ENCODE measurements around the gene MAPK6. TPM values are rescaled to one million over a fixed set of nuclear protein-coding genes. Genes with fewer than 3 reads are reported as not detected.

MAPK6 gene
- total and polyA plus RNA-seq, 9 of the 15 experiments (the other 6 are each of a cell fraction or from before 2014, with no cell fraction given) = 28.5 to 97.1 (median 74.0) TPM

- WGBS (ENCODE audit: insufficient coverage, low coverage, missing lambda C conversion rate) = 23% methylated on average over 2 of the region's 2 CpGs
- ChIA-PET CTCF (ENCODE audit: low intra/inter-chr PET ratio) (no interaction called here), POLR2A (no interaction called here)
- no peaks in the 10 kb centered on the region for H4K20me1 ChIP-seq (replicated peaks; ENCODE audit: control insufficient read depth, insufficient read depth, low read length)
- H3K4me3 ChIP-seq = no peak overlapping the region
- H3K4me1 ChIP-seq (replicated peaks in 1 of 2; ENCODE audit: control insufficient read depth in 2 of 2, insufficient read depth in 2 of 2, low read length in 2 of 2) = peaks cover 0 to 4% of the 10 kb centered on the region in 2 experiments; a peak in 3 of 5 replicates
- H3K27me3 ChIP-seq (ENCODE audit: control insufficient read depth in 2 of 2, insufficient read depth in 2 of 2, low read length in 2 of 2) = 0 out of 5 replicates have a peak, but pooled peaks cover 0 to 2% of the 10 kb centered on the region in 2 experiments
- no peak overlapping the region for H3K4me2 ChIP-seq (ENCODE audit: insufficient read depth, low read length)
- no peak overlapping the region for H3K27ac ChIP-seq (ENCODE audit: extremely low read depth, low read depth, low read length)
- H3K9me1 ChIP-seq (ENCODE audit: control insufficient read depth, insufficient read depth, low read length) = no peaks in the 10 kb centered on the region
- no peak for TF ChIP-seq JUN (IDR thresholded peaks at IDR 0.05; ENCODE audit: borderline replicate concordance, low read depth, low read length)
- TF ChIP-seq JUN (CRISPR knock-in tag; IDR thresholded peaks at IDR 0.05; ENCODE audit: borderline replicate concordance) = no peak
- TF ChIP-seq PTTG1 (tag; IDR thresholded peaks at IDR 0.05; ENCODE audit: low read depth) = no peak
- TF ChIP-seq NCOA1 (IDR thresholded peaks at IDR 0.05; ENCODE audit: low read depth) = no peak
- no peak for TF ChIP-seq CREBBP (IDR thresholded peaks at IDR 0.05; ENCODE audit: low read depth, low read length)
- no peak for TF ChIP-seq ZNF263 (CRISPR knock-in tag; IDR thresholded peaks at IDR 0.05; ENCODE audit: borderline replicate concordance)
- no peak for TF ChIP-seq PHB (CRISPR knock-in tag; IDR thresholded peaks at IDR 0.05)
- no peak for TF ChIP-seq FUS (optimal IDR thresholded peaks at IDR 0.05; ENCODE audit: low read depth, low read length)
- TF ChIP-seq RBBP5 (IDR thresholded peaks at IDR 0.05; ENCODE audit: borderline replicate concordance, insufficient read depth, low read length, poor library complexity, severe bottlenecking) = no peak
- TF ChIP-seq CTCF (IDR thresholded peaks at IDR 0.05 in 2 of 3, conservative IDR thresholded peaks at IDR 0.05 in 1 of 3; ENCODE audit: insufficient read depth in 2 of 3, low read depth in 1 of 3, low read length in 3 of 3) = no peak
- TF ChIP-seq CBFB (CRISPR knock-in tag; IDR thresholded peaks at IDR 0.05) = no peak
- intact Hi-C loops (cut with micrococcal nuclease) (no loop called here), in situ Hi-C loops (cut with MboI) (no loop called here)
- no peak overlapping the region for H2AFZ ChIP-seq (ENCODE audit: low read depth, low read length)
- no peaks in the 10 kb centered on the region for H3K9me3 ChIP-seq (replicated peaks; ENCODE audit: control insufficient read depth, insufficient read depth, low read depth, low read length)
- ATAC-seq = no peak
- no peak for FAIRE-seq
- H3K36me3 ChIP-seq (ENCODE audit: control insufficient read depth, insufficient read depth, low read length) = no peaks in the 10 kb centered on the region
- H3K9ac ChIP-seq (ENCODE audit: insufficient read depth in 1 of 2, low read depth in 2 of 2, low read length in 2 of 2) = no peak overlapping the region
- no peak for DNase-seq (ENCODE audit: extremely low read depth in 1 of 4, low spot score in 3 of 4)
- BruUV-seq (replicated peaks) = no TSS peak
- no peaks in the 10 kb centered on the region for H3K79me2 ChIP-seq (ENCODE audit: control insufficient read depth, insufficient read depth, low read length)
Measured at GRCh38 chr15:52105846-52106245, 86.8 kb downstream of the MAPK6 start.

Data from K562 (cell line).